H1 (cell line): Measurements from ENCODE around the gene DPY19L1. TPM values are rescaled to one million over a fixed set of nuclear protein-coding genes. Genes with fewer than 3 reads are reported as not detected.

Experiments used
- CTCF ChIA-PET: fragments of 300-600 bp; sonication (Branson Sonifier 250); formaldehyde crosslinking; loops from one replicate; lab custom pipeline; 2021; ENCODE audit not compliant: partially characterized antibody; lab: Charles Lee
- POLR2A ChIA-PET: fragments of 300-600 bp; sonication (Branson Sonifier 250); formaldehyde crosslinking; loops from one replicate; lab custom pipeline; 2021; ENCODE audit warnings: inconsistent platforms; ENCODE audit not compliant: partially characterized antibody; lab: Charles Lee
- DNase-seq, 2 experiments: peaks; one replicate each; pipeline versions ENCODE4 v3.0.0 to v3.0.0-alpha.2; 2010 to 2022; ENCODE audit warnings: low spot score in 2 of 2, low read depth in 1 of 2, mixed read lengths in 1 of 2
- FAIRE-seq: peaks from 2 replicates; lab custom pipeline; 2011; peaks lifted over from hg19 to GRCh38; lab: Jason Lieb, UNC
- H2AFZ ChIP-seq: 2 replicates; pipeline ENCODE4 v1.8.1; 2012; ENCODE audit warnings: low read length, inconsistent platforms
- H2AK5ac ChIP-seq: 2 replicates; pipeline ENCODE4 v1.6.1; 2013; ENCODE audit warnings: low read depth, low read length
- H2BK120ac ChIP-seq: replicated peaks from 2 replicates; pipeline ENCODE3; 2013; ENCODE audit warnings: low read depth, low read length, inconsistent platforms
- H2BK12ac ChIP-seq: 2 replicates; pipeline ENCODE4 v1.6.1; 2013; ENCODE audit warnings: low read depth, low read length
- H2BK15ac ChIP-seq: 2 replicates; pipeline ENCODE4 v1.6.1; 2013; ENCODE audit warnings: low read length
- H2BK20ac ChIP-seq: 2 replicates; pipeline ENCODE4 v1.6.1; 2013; ENCODE audit warnings: low read length
- H2BK5ac ChIP-seq: 2 replicates; pipeline ENCODE4 v1.6.1; 2013; ENCODE audit warnings: low read depth, low read length
- H3K14ac ChIP-seq: 2 replicates; pipeline ENCODE4 v1.6.1; 2013; ENCODE audit warnings: inconsistent platforms; ENCODE audit not compliant: insufficient read length
- H3K18ac ChIP-seq: 2 replicates; pipeline ENCODE4 v1.6.1; 2013; ENCODE audit warnings: low read length; ENCODE audit errors: extremely low read depth
- H3K23ac ChIP-seq: 2 replicates; pipeline ENCODE4 v1.6.1; 2013; ENCODE audit warnings: inconsistent platforms; ENCODE audit not compliant: insufficient read length
- H3K23me2 ChIP-seq: 2 replicates; pipeline ENCODE4 v1.6.1; 2013; ENCODE audit warnings: low read depth, low read length
- H3K27ac ChIP-seq: 2 replicates; pipeline ENCODE4 v1.6.1; 2011; ENCODE audit warnings: low read depth, low read length, inconsistent platforms
- H3K27me3 ChIP-seq, 4 experiments: replicated peaks in 1 of 4; 1 replicate in 1 of 4; 2 replicates in 3 of 4; pipeline versions ENCODE4 v1.6.1 to v1.8.1; 2011 to 2013; ENCODE audit warnings: low read length in 3 of 4, mild to moderate bottlenecking in 3 of 4, inconsistent platforms in 2 of 4, mixed read lengths in 2 of 4, moderate library complexity in 1 of 4; ENCODE audit not compliant: control insufficient read depth in 3 of 4, insufficient read depth in 3 of 4; ENCODE audit errors: extremely low read depth in 1 of 4
- H3K36me3 ChIP-seq, 4 experiments: 2 replicates each; pipeline versions ENCODE4 v1.6.1 to v1.8.1; 2011 to 2013; ENCODE audit warnings: mild to moderate bottlenecking in 4 of 4, low read length in 3 of 4, moderate library complexity in 2 of 4, control low read depth in 1 of 4, inconsistent platforms in 1 of 4; ENCODE audit not compliant: insufficient read depth in 4 of 4, control insufficient read depth in 2 of 4
- H3K4ac ChIP-seq: replicated peaks from 2 replicates; pipeline ENCODE3; 2013; ENCODE audit warnings: low read length, low read depth, mixed read lengths, inconsistent platforms; ENCODE audit not compliant: insufficient read length
- H3K4me1 ChIP-seq, 4 experiments: replicated peaks in 1 of 4; 1 replicate in 1 of 4; 2 replicates in 3 of 4; pipeline versions ENCODE4 v1.6.1 to v1.8.1; 2011 to 2013; ENCODE audit warnings: low read length in 3 of 4, inconsistent platforms in 2 of 4, mixed read lengths in 1 of 4; ENCODE audit not compliant: insufficient read depth in 4 of 4, control insufficient read depth in 3 of 4
- H3K4me2 ChIP-seq, 2 experiments: 2 replicates each; pipeline versions ENCODE4 v1.6.1 to v1.8.1; 2011 to 2013; ENCODE audit warnings: low read depth in 2 of 2, low read length in 2 of 2, control low read depth in 1 of 2, inconsistent platforms in 1 of 2, mild to moderate bottlenecking in 1 of 2; ENCODE audit not compliant: insufficient read depth in 1 of 2
- H3K4me3 ChIP-seq, 4 experiments: fragments of 200-600, 300-600 bp in 1 of 4; sonication (generic), shearing (Covaris generic), sonication (Bioruptor Twin) in 1 of 4; 2 replicates each; pipeline versions ENCODE4 v1.5.1 to v1.8.1; 2011 to 2016; ENCODE audit warnings: low read length in 4 of 4, low read depth in 3 of 4, control low read depth in 2 of 4, inconsistent platforms in 2 of 4, mild to moderate bottlenecking in 2 of 4, mixed read lengths in 1 of 4, moderate library complexity in 1 of 4; ENCODE audit not compliant: insufficient read depth in 2 of 4; ENCODE audit errors: extremely low read depth in 1 of 4
- H3K56ac ChIP-seq: replicated peaks from 2 replicates; pipeline ENCODE3; 2013; ENCODE audit warnings: low read depth, mild to moderate bottlenecking, mixed read lengths, low read length, inconsistent platforms; ENCODE audit not compliant: insufficient read length
- H3K79me1 ChIP-seq: 2 replicates; pipeline ENCODE4 v1.6.1; 2013; ENCODE audit warnings: low read depth, low read length, control low read depth
- H3K79me2 ChIP-seq, 2 experiments: 2 replicates each; pipeline versions ENCODE4 v1.6.1 to v1.8.1; 2012 to 2013; ENCODE audit warnings: low read length in 2 of 2, mild to moderate bottlenecking in 2 of 2, inconsistent platforms in 1 of 2; ENCODE audit not compliant: insufficient read depth in 2 of 2, control insufficient read depth in 1 of 2
- H3K9ac ChIP-seq, 4 experiments: replicated peaks in 1 of 4; 1 replicate in 1 of 4; 2 replicates in 3 of 4; pipeline versions ENCODE4 v1.6.1 to v1.8.1; 2011 to 2013; ENCODE audit warnings: low read depth in 3 of 4, low read length in 3 of 4, control low read depth in 2 of 4, mild to moderate bottlenecking in 2 of 4, moderate library complexity in 2 of 4, inconsistent platforms in 1 of 4; ENCODE audit errors: extremely low read depth in 1 of 4
- H3K9me3 ChIP-seq, 2 experiments: 2 replicates each; pipeline versions ENCODE4 v1.6.1 to v1.8.1; 2012 to 2013; ENCODE audit warnings: mild to moderate bottlenecking in 2 of 2, moderate library complexity in 2 of 2, control low read depth in 1 of 2, inconsistent platforms in 1 of 2, low read depth in 1 of 2, low read length in 1 of 2, mixed read lengths in 1 of 2; ENCODE audit not compliant: insufficient read depth in 2 of 2
- H4K20me1 ChIP-seq, 2 experiments: replicated peaks in 1 of 2; 2 replicates each; pipeline versions ENCODE3 to v1.8.1; 2011 to 2013; ENCODE audit warnings: inconsistent platforms in 2 of 2, low read length in 2 of 2, mild to moderate bottlenecking in 1 of 2; ENCODE audit not compliant: insufficient read depth in 2 of 2, control insufficient read depth in 1 of 2
- H4K5ac ChIP-seq: 2 replicates; pipeline ENCODE4 v1.6.1; 2013; ENCODE audit warnings: low read length, low read depth, mixed read lengths, inconsistent platforms; ENCODE audit not compliant: insufficient read length
- H4K8ac ChIP-seq: 2 replicates; pipeline ENCODE4 v1.8.0; 2013; ENCODE audit warnings: mild to moderate bottlenecking, moderate library complexity, low read length, inconsistent platforms; ENCODE audit not compliant: insufficient read depth; ENCODE audit errors: extremely low read depth
- H4K91ac ChIP-seq: replicated peaks from 2 replicates; pipeline ENCODE3; 2013; ENCODE audit warnings: low read length, mixed read lengths, inconsistent platforms; ENCODE audit not compliant: insufficient read length
- CBX5 ChIP-seq: fragments of 300-800, 300-1000 bp; sonication (generic); IDR thresholded peaks from 2 replicates; pipeline ENCODE4 v1.7.1; 2016; ENCODE audit warnings: antibody characterized with exemption, low read length, low read depth
- CEBPB ChIP-seq: IDR thresholded peaks from 2 replicates; pipeline ENCODE4 v1.6.1; 2012; ENCODE audit warnings: low read depth, low read length
- CREB1 ChIP-seq: IDR thresholded peaks from 2 replicates; pipeline ENCODE4 v1.6.1; 2012; ENCODE audit warnings: inconsistent platforms
- JUND ChIP-seq: IDR thresholded peaks from 2 replicates; pipeline ENCODE4 v1.6.1; 2011; ENCODE audit warnings: mild to moderate bottlenecking, improper control_type of control experiment, low read length
- NANOG ChIP-seq: IDR thresholded peaks from 2 replicates; pipeline ENCODE4 v1.6.1; 2011; ENCODE audit warnings: low read length, low read depth, mild to moderate bottlenecking, inconsistent platforms; ENCODE audit not compliant: insufficient read depth, poor library complexity, severe bottlenecking
- PHF8 ChIP-seq: fragments of 200-600 bp; sonication (generic); conservative IDR thresholded peaks from 2 replicates; pipeline ENCODE4 v1.7.1; 2012; ENCODE audit warnings: low read depth, mild to moderate bottlenecking, inconsistent platforms, low read length, moderate library complexity
- RXRA ChIP-seq: IDR thresholded peaks from 2 replicates; pipeline ENCODE4 v1.6.1; 2011; ENCODE audit warnings: low read depth, mild to moderate bottlenecking, low read length, moderate library complexity; ENCODE audit not compliant: insufficient read depth
- SIX5 ChIP-seq: IDR thresholded peaks from 2 replicates; pipeline ENCODE4 v1.6.1; 2011; ENCODE audit warnings: mild to moderate bottlenecking, low read depth, low read length
- polyA plus RNA-seq, 7 experiments: library from polyadenylated mRNA; depleted of rRNA in 3 of 7; stranded (reverse) in 5 of 7; unstranded in 2 of 7; fragments of >200 nt in 5 of 7; fragments of 200-250 nt in 2 of 7; gene quantifications; 1 replicate in 5 of 7; 2 replicates in 1 of 7; 4 replicates in 1 of 7; pipeline versions ENCODE4 v1.2.1 to v1.2.3, GENCODE V29; 2011 to 2013; ENCODE audit warnings: missing spikeins in 2 of 7, mixed read lengths in 2 of 7
- total RNA-seq: library from RNA; stranded (reverse); fragmentation: NEBNext Ultra II Directional; extraction: Animal tissue kit (Norgen Biotek cat#: 25700); gene quantifications from 2 replicates; pipeline ENCODE4 v1.2.1, GENCODE V29; 2021
- TF ChIP-seq, protein P1 (sequence below): IDR thresholded peaks from 2 replicates; pipeline ENCODE4 v1.6.1; 2011; ENCODE audit warnings: low read depth, mild to moderate bottlenecking, low read length; ENCODE audit not compliant: insufficient read depth
- TF ChIP-seq, protein P2 (sequence below), 3 experiments: IDR thresholded peaks; 1 replicate in 2 of 3; 2 replicates in 1 of 3; pipeline versions ENCODE4 v1.5.1 to v1.6.1; 2011; ENCODE audit warnings: low read length in 3 of 3, mild to moderate bottlenecking in 3 of 3, inconsistent platforms in 2 of 3, low read depth in 1 of 3, moderate library complexity in 1 of 3; ENCODE audit not compliant: insufficient read depth in 1 of 3; ENCODE audit errors: control extremely low read depth in 1 of 3

The DPY19L1 gene
- total and polyA plus RNA-seq, 2 of the 8 experiments (the other 6 are each of a cell fraction or from before 2014, with no cell fraction given), result 14.1 to 23.3 TPM

DNA sequence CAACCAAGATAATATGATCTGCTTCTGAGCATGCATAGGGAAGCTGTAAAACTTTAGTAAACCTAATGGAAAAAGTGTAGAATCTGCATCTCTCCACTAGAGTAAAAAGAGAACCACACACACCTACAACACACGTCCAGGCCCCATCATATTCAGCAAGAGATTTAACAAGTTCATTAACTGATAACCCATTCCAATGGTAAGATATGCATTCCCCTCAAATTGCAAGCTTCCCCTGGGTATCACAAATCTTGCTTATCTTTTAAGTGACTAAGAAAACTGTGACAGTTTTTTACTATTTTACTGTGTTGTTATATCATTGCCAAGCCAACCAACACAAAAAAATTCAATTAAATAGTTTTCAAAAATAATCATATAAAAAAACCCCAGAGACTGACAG lies 8.0 kb downstream of the DPY19L1 start (continued):
- TF ChIP-seq RXRA, result no peak

DNA sequence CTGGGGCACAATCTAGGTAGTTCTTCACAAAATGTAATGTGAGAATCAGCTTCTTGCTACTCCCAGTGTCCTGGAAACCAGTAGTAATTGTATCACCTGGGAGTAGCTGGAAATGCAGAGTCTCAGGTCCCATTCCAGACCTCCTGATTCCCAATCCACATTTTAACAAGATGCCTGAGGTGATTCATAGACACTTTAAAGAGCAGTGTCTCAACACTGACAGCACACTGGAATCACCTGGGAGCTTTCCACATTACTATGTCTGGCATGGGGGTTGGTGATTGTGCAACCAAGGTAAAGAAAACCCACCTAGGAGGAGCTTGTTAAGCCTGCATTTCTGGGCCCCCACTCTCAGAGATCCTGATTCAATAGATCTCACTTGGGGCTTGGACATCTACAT lies 11.1 kb downstream of the DPY19L1 start:
- Histone ChIP-seq H4K91ac (no peak overlapping the region), H3K9me3 (no peaks in the 10 kb centered on the region), H2BK15ac (no peak overlapping the region), H3K18ac (no peak overlapping the region), H3K79me2 (peaks cover 0 to 85% of the 10 kb centered on the region in 2 experiments; a peak in 3 of 4 replicates), H3K14ac (no peak overlapping the region), H4K20me1 (peaks cover 0 to 2% of the 10 kb centered on the region in 2 experiments), H3K4me2 (no peak overlapping the region), H2BK20ac (no peak overlapping the region), H4K8ac (no peak overlapping the region), H3K36me3 (no peaks in the 10 kb centered on the region), H3K9ac (no peak overlapping the region), H3K27ac (no peak overlapping the region), H3K56ac (no peak overlapping the region), H3K27me3 (no peaks in the 10 kb centered on the region), H2AFZ (no peak overlapping the region), H3K4me1 (peaks cover 0 to 8% (median 1%) of the 10 kb centered on the region in 4 experiments; a peak in 2 of 7 replicates), H3K23me2 (no peaks in the 10 kb centered on the region), H2AK5ac (no peak overlapping the region), H3K4ac (no peak overlapping the region), H2BK5ac (no peak overlapping the region), H3K23ac (no peak overlapping the region), H3K79me1 (no peaks in the 10 kb centered on the region), H2BK120ac (no peak overlapping the region), H4K5ac (no peak overlapping the region), H2BK12ac (no peak overlapping the region), H3K4me3 (no peak overlapping the region)
- CTCF ChIA-PET, result no interaction called here
- POLR2A ChIA-PET, result interaction anchor here (1.6 kb wide), 1 partner anchor 10 kb away, joined by 4 read pairs; no protein-coding TSS in a partner anchor
- no peak for TF ChIP-seq SIX5
- no peak for TF ChIP-seq JUND
- no peak for TF ChIP-seq CBX5
- no peak for TF ChIP-seq CREB1
- TF ChIP-seq, protein P1, sequence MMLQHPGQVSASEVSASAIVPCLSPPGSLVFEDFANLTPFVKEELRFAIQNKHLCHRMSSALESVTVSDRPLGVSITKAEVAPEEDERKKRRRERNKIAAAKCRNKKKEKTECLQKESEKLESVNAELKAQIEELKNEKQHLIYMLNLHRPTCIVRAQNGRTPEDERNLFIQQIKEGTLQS, result no peak
- peak; percentile 66 for TF ChIP-seq CEBPB
- TF ChIP-seq, protein P2, sequence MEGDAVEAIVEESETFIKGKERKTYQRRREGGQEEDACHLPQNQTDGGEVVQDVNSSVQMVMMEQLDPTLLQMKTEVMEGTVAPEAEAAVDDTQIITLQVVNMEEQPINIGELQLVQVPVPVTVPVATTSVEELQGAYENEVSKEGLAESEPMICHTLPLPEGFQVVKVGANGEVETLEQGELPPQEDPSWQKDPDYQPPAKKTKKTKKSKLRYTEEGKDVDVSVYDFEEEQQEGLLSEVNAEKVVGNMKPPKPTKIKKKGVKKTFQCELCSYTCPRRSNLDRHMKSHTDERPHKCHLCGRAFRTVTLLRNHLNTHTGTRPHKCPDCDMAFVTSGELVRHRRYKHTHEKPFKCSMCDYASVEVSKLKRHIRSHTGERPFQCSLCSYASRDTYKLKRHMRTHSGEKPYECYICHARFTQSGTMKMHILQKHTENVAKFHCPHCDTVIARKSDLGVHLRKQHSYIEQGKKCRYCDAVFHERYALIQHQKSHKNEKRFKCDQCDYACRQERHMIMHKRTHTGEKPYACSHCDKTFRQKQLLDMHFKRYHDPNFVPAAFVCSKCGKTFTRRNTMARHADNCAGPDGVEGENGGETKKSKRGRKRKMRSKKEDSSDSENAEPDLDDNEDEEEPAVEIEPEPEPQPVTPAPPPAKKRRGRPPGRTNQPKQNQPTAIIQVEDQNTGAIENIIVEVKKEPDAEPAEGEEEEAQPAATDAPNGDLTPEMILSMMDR (IDR thresholded peaks at IDR 0.05; ENCODE audit: control extremely low read depth in 1 of 3, insufficient read depth in 1 of 3, low read depth in 1 of 3, low read length in 3 of 3), result no peak
- no peak for TF ChIP-seq PHF8
- TF ChIP-seq NANOG, result no peak
- FAIRE-seq (no peak), DNase-seq (no peak)
